Measurements from ENCODE around the gene FHAD1. TPM values are rescaled to one million over a fixed set of nuclear protein-coding genes. Genes with fewer than 3 reads are reported as not detected.
"Not testable (repeated sequence)": the region's sequence is repeated elsewhere in the genome, so short reads cannot be mapped to it uniquely, and the experiment has no call there.

The FHAD1 gene
- total and polyA plus RNA-seq, 2 donors (not counting 1 experiment from before 2014, with no cell fraction given) = not detected

- WGBS (ENCODE audit: insufficient coverage) = 93% methylated on average over 9 of the region's 15 CpGs
- POLR2A ChIA-PET = no interaction called here
- Histone ChIP-seq H3K4me1 (ENCODE audit: control insufficient read depth in 2 of 2, insufficient read depth in 2 of 2, low read length in 2 of 2) (peaks cover 7 to 23% of the 10 kb centered on the region in 2 donors), H3K4me2 (replicated peaks; ENCODE audit: low read depth, low read length, poor library complexity, severe bottlenecking) (no peak overlapping the region), H2AFZ (ENCODE audit: insufficient read depth, low read depth, low read length, poor library complexity, severe bottlenecking) (no peak overlapping the region), H3K36me3 (replicated peaks in 1 of 2; ENCODE audit: control extremely low read depth in 1 of 2, control insufficient read depth in 1 of 2, extremely low read depth in 1 of 2, insufficient read depth in 2 of 2, low read length in 1 of 2) (no peaks in the 10 kb centered on the region), H3K9me3 (ENCODE audit: control extremely low read depth in 1 of 3, control insufficient read depth in 2 of 3, insufficient read depth in 1 of 3, low read length in 2 of 3) (no peaks in the 10 kb centered on the region), H3K9ac (ENCODE audit: low read length) (no peak overlapping the region), H3K27me3 (replicated peaks in 1 of 4; ENCODE audit: control extremely low read depth in 1 of 4, control insufficient read depth in 3 of 4, insufficient read depth in 4 of 4, low read length in 3 of 4) (peaks cover 0 to 9% (median 7%) of the 10 kb centered on the region in 4 experiments), H4K20me1 (ENCODE audit: control insufficient read depth, insufficient read depth, low read length, poor library complexity, severe bottlenecking) (no peaks in the 10 kb centered on the region), H3K79me2 (ENCODE audit: control insufficient read depth, insufficient read depth, low read length) (no peaks in the 10 kb centered on the region), H3K27ac (ENCODE audit: low read length in 2 of 2) (no peak overlapping the region), H3K4me3 (ENCODE audit: control extremely low read depth in 1 of 5, extremely low read depth in 1 of 5, insufficient read depth in 1 of 5, low read depth in 2 of 5, low read length in 4 of 5) (no peak overlapping the region)
- H3K27me3 Mint-ChIP-seq = peaks cover 23% of the 10 kb centered on the region
- CTCF ChIA-PET = no interaction called here
- peaks cover 24% of the 10 kb centered on the region for H3K4me1 Mint-ChIP-seq
- H3K27ac Mint-ChIP-seq = no peak overlapping the region
- DNase-seq = no peak
- intact Hi-C loops (cut with micrococcal nuclease) = no loop called here
- no peak for ATAC-seq (ENCODE audit: low read depth)
- no peak overlapping the region for H3K4me3 Mint-ChIP-seq
- TF ChIP-seq CTCF (IDR thresholded peaks at IDR 0.05) (no peak), EZH2 (IDR thresholded peaks at IDR 0.05; ENCODE audit: borderline replicate concordance, insufficient read depth, low read depth, low read length, poor library complexity, severe bottlenecking) (no peak)
- no peaks in the 10 kb centered on the region for H3K9me3 Mint-ChIP-seq (ENCODE audit: insufficient read depth)
Observed at GRCh38 chr1:15388201-15388880, 141.3 kb downstream of the FHAD1 start.

- intact Hi-C loops (cut with micrococcal nuclease); H3K9ac ChIP-seq (ENCODE audit: low read length); H3K36me3 ChIP-seq (replicated peaks in 1 of 2; ENCODE audit: control extremely low read depth in 1 of 2, control insufficient read depth in 1 of 2, extremely low read depth in 1 of 2, insufficient read depth in 2 of 2, low read length in 1 of 2); H3K9me3 Mint-ChIP-seq (ENCODE audit: insufficient read depth); H3K4me3 Mint-ChIP-seq; H3K9me3 ChIP-seq (ENCODE audit: control extremely low read depth in 1 of 3, control insufficient read depth in 2 of 3, insufficient read depth in 1 of 3, low read length in 2 of 3); H3K79me2 ChIP-seq (ENCODE audit: control insufficient read depth, insufficient read depth, low read length); ATAC-seq (ENCODE audit: low read depth); H3K4me3 ChIP-seq (ENCODE audit: control extremely low read depth in 1 of 5, extremely low read depth in 1 of 5, insufficient read depth in 1 of 5, low read depth in 2 of 5, low read length in 4 of 5); H4K20me1 ChIP-seq (ENCODE audit: control insufficient read depth, insufficient read depth, low read length, poor library complexity, severe bottlenecking); H2AFZ ChIP-seq (ENCODE audit: insufficient read depth, low read depth, low read length, poor library complexity, severe bottlenecking); DNase-seq; H3K27ac ChIP-seq (ENCODE audit: low read length in 2 of 2); POLR2A ChIA-PET; H3K4me2 ChIP-seq (replicated peaks; ENCODE audit: low read depth, low read length, poor library complexity, severe bottlenecking); H3K27me3 ChIP-seq (replicated peaks in 1 of 4; ENCODE audit: control extremely low read depth in 1 of 4, control insufficient read depth in 3 of 4, insufficient read depth in 4 of 4, low read length in 3 of 4); H3K27ac Mint-ChIP-seq: not testable (repeated sequence)
- WGBS (ENCODE audit: insufficient coverage) = 91% methylated on average over 7 of the region's 8 CpGs
- peaks cover 7 to 12% of the 10 kb centered on the region in 2 donors for H3K4me1 ChIP-seq (ENCODE audit: control insufficient read depth in 2 of 2, insufficient read depth in 2 of 2, low read length in 2 of 2)
- CTCF ChIA-PET = interaction anchor here (0.7 kb wide), 1 partner anchor 42 kb away, joined by 3 read pairs; no protein-coding TSS in a partner anchor
- Mint-ChIP-seq H3K27me3 (peaks cover 26% of the 10 kb centered on the region), H3K4me1 (peaks cover 16% of the 10 kb centered on the region)
Observed at GRCh38 chr1:15389828-15390227, 142.8 kb downstream of the FHAD1 start.
